ENCODE measurements around the gene KRTAP6-1. TPM values are rescaled to one million over a fixed set of nuclear protein-coding genes. Genes with fewer than 3 reads are reported as not detected.

Gene KRTAP6-1
- total and polyA plus RNA-seq, 10 of the 15 experiments (the other 5 are each of a cell fraction or from before 2014, with no cell fraction given): 0.16 TPM; not detected in 9

DNA sequence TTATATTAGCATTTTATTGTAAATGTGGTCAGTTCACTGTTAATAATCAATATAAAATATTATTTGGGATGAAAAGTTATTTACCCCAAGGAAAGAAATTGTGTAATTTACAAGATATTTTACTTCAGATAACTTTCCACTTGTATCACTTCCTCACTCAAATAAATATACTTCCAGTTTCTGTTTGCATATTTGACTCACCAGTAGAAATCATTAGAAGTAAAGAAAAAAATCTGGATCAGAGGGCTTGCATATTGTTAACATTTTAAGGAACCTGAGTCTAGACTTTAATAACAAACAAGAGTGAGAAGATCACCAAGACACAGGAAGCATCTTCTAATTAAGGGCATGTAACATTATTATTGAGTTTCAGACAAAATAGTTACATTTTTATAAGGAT, 6.3 kb upstream of the KRTAP6-1 start:
- ATAC-seq (no peak), DNase-seq (ENCODE audit: low read depth, low spot score) (no peak), FAIRE-seq (no peak)
- in situ Hi-C loops (cut with MboI): no loop called here
- H3K27me3 ChIP-seq (replicated peaks in 1 of 2; ENCODE audit: control insufficient read depth in 2 of 2, insufficient read depth in 2 of 2, low read length in 1 of 2): no peaks in the 10 kb centered on the region
- H3K79me2 ChIP-seq (ENCODE audit: control insufficient read depth, insufficient read depth, low read length): no peaks in the 10 kb centered on the region
- intact Hi-C loops (cut with micrococcal nuclease; ENCODE audit: unreplicated experiment): no loop called here
- H2AFZ ChIP-seq (ENCODE audit: control insufficient read depth, low read depth, low read length): no peak overlapping the region
- TF ChIP-seq, protein P1, sequence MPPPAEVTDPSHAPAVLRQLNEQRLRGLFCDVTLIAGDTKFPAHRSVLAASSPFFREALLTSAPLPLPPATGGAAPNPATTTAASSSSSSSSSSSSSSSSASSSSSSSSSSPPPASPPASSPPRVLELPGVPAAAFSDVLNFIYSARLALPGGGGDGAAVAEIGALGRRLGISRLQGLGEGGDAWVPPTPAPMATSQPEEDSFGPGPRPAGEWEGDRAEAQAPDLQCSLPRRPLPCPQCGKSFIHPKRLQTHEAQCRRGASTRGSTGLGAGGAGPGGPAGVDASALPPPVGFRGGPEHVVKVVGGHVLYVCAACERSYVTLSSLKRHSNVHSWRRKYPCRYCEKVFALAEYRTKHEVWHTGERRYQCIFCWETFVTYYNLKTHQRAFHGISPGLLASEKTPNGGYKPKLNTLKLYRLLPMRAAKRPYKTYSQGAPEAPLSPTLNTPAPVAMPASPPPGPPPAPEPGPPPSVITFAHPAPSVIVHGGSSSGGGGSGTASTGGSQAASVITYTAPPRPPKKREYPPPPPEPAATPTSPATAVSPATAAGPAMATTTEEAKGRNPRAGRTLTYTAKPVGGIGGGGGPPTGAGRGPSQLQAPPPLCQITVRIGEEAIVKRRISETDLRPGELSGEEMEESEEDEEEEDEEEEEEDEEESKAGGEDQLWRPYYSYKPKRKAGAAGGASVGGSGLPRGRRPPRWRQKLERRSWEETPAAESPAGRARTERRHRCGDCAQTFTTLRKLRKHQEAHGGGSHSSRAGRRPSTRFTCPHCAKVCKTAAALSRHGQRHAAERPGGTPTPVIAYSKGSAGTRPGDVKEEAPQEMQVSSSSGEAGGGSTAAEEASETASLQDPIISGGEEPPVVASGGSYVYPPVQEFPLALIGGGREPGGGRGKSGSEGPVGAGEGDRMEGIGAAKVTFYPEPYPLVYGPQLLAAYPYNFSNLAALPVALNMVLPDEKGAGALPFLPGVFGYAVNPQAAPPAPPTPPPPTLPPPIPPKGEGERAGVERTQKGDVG (CRISPR knock-in tag; IDR thresholded peaks at IDR 0.05): no peak
- TF ChIP-seq SMARCA5 (IDR thresholded peaks at IDR 0.05) (no peak), SREBF2 (IDR thresholded peaks at IDR 0.05; ENCODE audit: low read length) (no peak), POLR2AphosphoS2 (IDR thresholded peaks at IDR 0.05; ENCODE audit: low read depth, low read length) (no peak), CHD4 (IDR thresholded peaks at IDR 0.05) (no peak), LARP7 (IDR thresholded peaks at IDR 0.05) (no peak), NR2F1 (conservative IDR thresholded peaks at IDR 0.05) (no peak), PML (IDR thresholded peaks at IDR 0.05; ENCODE audit: low read length) (no peak), CBX5 (IDR thresholded peaks at IDR 0.05; ENCODE audit: low read depth) (no peak), ZNF384 (IDR thresholded peaks at IDR 0.05; ENCODE audit: borderline replicate concordance, low read depth, low read length) (no peak), RUNX3 (IDR thresholded peaks at IDR 0.05; ENCODE audit: low read length) (no peak), RB1 (IDR thresholded peaks at IDR 0.05; ENCODE audit: borderline replicate concordance) (no peak), PAX5 (IDR thresholded peaks at IDR 0.05; ENCODE audit: borderline replicate concordance, low read depth, low read length) (no peak), MXI1 (IDR thresholded peaks at IDR 0.05; ENCODE audit: low read depth, low read length) (no peak), BRCA1 (IDR thresholded peaks at IDR 0.05; ENCODE audit: low read depth, low read length) (no peak), ATF7 (IDR thresholded peaks at IDR 0.05; ENCODE audit: low read depth) (no peak)
- TF ChIP-seq, protein P2, sequence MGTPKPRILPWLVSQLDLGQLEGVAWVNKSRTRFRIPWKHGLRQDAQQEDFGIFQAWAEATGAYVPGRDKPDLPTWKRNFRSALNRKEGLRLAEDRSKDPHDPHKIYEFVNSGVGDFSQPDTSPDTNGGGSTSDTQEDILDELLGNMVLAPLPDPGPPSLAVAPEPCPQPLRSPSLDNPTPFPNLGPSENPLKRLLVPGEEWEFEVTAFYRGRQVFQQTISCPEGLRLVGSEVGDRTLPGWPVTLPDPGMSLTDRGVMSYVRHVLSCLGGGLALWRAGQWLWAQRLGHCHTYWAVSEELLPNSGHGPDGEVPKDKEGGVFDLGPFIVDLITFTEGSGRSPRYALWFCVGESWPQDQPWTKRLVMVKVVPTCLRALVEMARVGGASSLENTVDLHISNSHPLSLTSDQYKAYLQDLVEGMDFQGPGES (IDR thresholded peaks at IDR 0.05): no peak
- TF ChIP-seq, protein P3, sequence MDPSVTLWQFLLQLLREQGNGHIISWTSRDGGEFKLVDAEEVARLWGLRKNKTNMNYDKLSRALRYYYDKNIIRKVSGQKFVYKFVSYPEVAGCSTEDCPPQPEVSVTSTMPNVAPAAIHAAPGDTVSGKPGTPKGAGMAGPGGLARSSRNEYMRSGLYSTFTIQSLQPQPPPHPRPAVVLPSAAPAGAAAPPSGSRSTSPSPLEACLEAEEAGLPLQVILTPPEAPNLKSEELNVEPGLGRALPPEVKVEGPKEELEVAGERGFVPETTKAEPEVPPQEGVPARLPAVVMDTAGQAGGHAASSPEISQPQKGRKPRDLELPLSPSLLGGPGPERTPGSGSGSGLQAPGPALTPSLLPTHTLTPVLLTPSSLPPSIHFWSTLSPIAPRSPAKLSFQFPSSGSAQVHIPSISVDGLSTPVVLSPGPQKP (IDR thresholded peaks at IDR 0.05; ENCODE audit: low read depth, low read length): no peak
- no peak overlapping the region for H3K4me2 ChIP-seq (ENCODE audit: control insufficient read depth, insufficient read depth)
- no peak overlapping the region for H3K4me3 ChIP-seq
- no TSS peak for BruUV-seq (replicated peaks)
- no peaks in the 10 kb centered on the region for H3K4me1 ChIP-seq (ENCODE audit: control insufficient read depth, insufficient read depth, low read length)
- ChIA-PET CTCF (no interaction called here), RAD21 (ENCODE audit: unreplicated experiment) (no interaction called here), POLR2A (no interaction called here), SMC1A (ENCODE audit: uncharacterized antibody, unreplicated experiment) (no interaction called here)
- no peaks in the 10 kb centered on the region for H3K9me3 ChIP-seq (replicated peaks; ENCODE audit: control insufficient read depth, insufficient read depth, low read length)
- H3K9ac ChIP-seq (ENCODE audit: control insufficient read depth, insufficient read depth, low read length): no peak overlapping the region
- no peaks in the 10 kb centered on the region for H4K20me1 ChIP-seq (ENCODE audit: control insufficient read depth, insufficient read depth)
- H3K27ac ChIP-seq (ENCODE audit: control insufficient read depth, insufficient read depth): no peak overlapping the region
- H3K36me3 ChIP-seq (ENCODE audit: control insufficient read depth in 2 of 2, insufficient read depth in 2 of 2, low read length in 1 of 2): no peaks in the 10 kb centered on the region

Data from GM12878 (cell line).